IMR-90 (cell line): ENCODE measurements around the gene LYPD6B. TPM values are rescaled to one million over a fixed set of nuclear protein-coding genes. Genes with fewer than 3 reads are reported as not detected.

Experiments
- ATAC-seq: fragments of 200-7000 bp; cut with Tn5 transposase; 2 replicates; pipeline ENCODE4 v1.9.1; 2020; ENCODE audit warnings: low read depth, mild to moderate bottlenecking, moderate library complexity
- BruUV-seq: library from RNA; stranded (reverse); fragments of 400-500 nt; replicated peaks from 2 replicates; lab custom pipeline; 2021; lab: Mats Ljungman, UMichigan
- CTCF ChIA-PET: fragments of 300-600 bp; formaldehyde crosslinking; extraction: SDS; loops from one replicate; lab custom pipeline; 2021; ENCODE audit warnings: antibody characterized with exemption; lab: Yijun Ruan, JAX
- POLR2A ChIA-PET: fragments of 300-600 bp; sonication (Branson Sonifier 250); formaldehyde crosslinking; loops from one replicate; lab custom pipeline; 2022; ENCODE audit warnings: antibody characterized with exemption; ENCODE audit not compliant: unreplicated experiment; lab: Charles Lee
- DNase-seq: peaks from one replicate; pipeline ENCODE4 v3.0.0; 2013
- H2AFZ ChIP-seq: replicated peaks from 2 replicates; pipeline ENCODE3; 2013; ENCODE audit warnings: low read length, mild to moderate bottlenecking; ENCODE audit not compliant: poor library complexity
- H2AK5ac ChIP-seq: 2 replicates; pipeline ENCODE4 v1.6.1; 2013; ENCODE audit warnings: low read depth, low read length, inconsistent platforms
- H2AK9ac ChIP-seq: replicated peaks from 2 replicates; pipeline ENCODE3; 2013; ENCODE audit warnings: mild to moderate bottlenecking, low read depth, low read length, moderate library complexity; ENCODE audit not compliant: poor library complexity
- H2BK120ac ChIP-seq: 2 replicates; pipeline ENCODE4 v1.6.1; 2013; ENCODE audit warnings: low read depth, low read length, inconsistent platforms
- H2BK15ac ChIP-seq: 3 replicates; pipeline ENCODE4 v1.6.1; 2013; ENCODE audit warnings: low read depth, low read length, inconsistent platforms
- H2BK20ac ChIP-seq: 2 replicates; pipeline ENCODE4 v1.6.1; 2013; ENCODE audit warnings: low read depth, mild to moderate bottlenecking, inconsistent platforms, low read length, moderate library complexity
- H2BK5ac ChIP-seq: 2 replicates; pipeline ENCODE4 v1.6.1; 2013; ENCODE audit warnings: mild to moderate bottlenecking, low read depth, low read length, inconsistent platforms; ENCODE audit not compliant: poor library complexity, severe bottlenecking
- H3K14ac ChIP-seq: replicated peaks from 2 replicates; pipeline ENCODE4 v1.6.1; 2013; ENCODE audit warnings: low read depth, low read length, inconsistent platforms
- H3K18ac ChIP-seq: 2 replicates; pipeline ENCODE4 v1.6.1; 2013; ENCODE audit warnings: low read depth, low read length, control low read depth
- H3K23ac ChIP-seq: 2 replicates; pipeline ENCODE4 v1.6.1; 2013; ENCODE audit warnings: low read depth, low read length, inconsistent platforms
- H3K27ac ChIP-seq: 2 replicates; pipeline ENCODE4 v1.5.1; 2013; ENCODE audit warnings: mild to moderate bottlenecking, control low read depth, low read length; ENCODE audit not compliant: insufficient read depth
- H3K27me3 ChIP-seq: 2 replicates; pipeline ENCODE4 v1.6.1; 2013; ENCODE audit warnings: low read length; ENCODE audit not compliant: control insufficient read depth, insufficient read depth
- H3K36me3 ChIP-seq: 2 replicates; pipeline ENCODE4 v1.6.1; 2013; ENCODE audit warnings: low read length, mixed read lengths; ENCODE audit not compliant: control insufficient read depth, insufficient read depth
- H3K4ac ChIP-seq: 2 replicates; pipeline ENCODE4 v1.6.1; 2013; ENCODE audit warnings: low read depth, low read length, inconsistent platforms
- H3K4me1 ChIP-seq: 2 replicates; pipeline ENCODE4 v1.6.1; 2013; ENCODE audit warnings: low read length, mixed read lengths; ENCODE audit not compliant: control insufficient read depth, insufficient read depth
- H3K4me2 ChIP-seq: 2 replicates; pipeline ENCODE4 v1.6.1; 2013; ENCODE audit warnings: low read depth, mild to moderate bottlenecking, control low read depth, low read length, moderate library complexity
- H3K4me3 ChIP-seq: 2 replicates; pipeline ENCODE4 v1.5.1; 2013; ENCODE audit warnings: low read depth, mild to moderate bottlenecking, control low read depth, low read length, moderate library complexity; ENCODE audit not compliant: insufficient read depth
- H3K56ac ChIP-seq: 2 replicates; pipeline ENCODE4 v1.6.1; 2013; ENCODE audit warnings: low read length, inconsistent platforms; ENCODE audit not compliant: insufficient read depth; ENCODE audit errors: extremely low read depth
- H3K79me1 ChIP-seq, 2 experiments: 2 replicates each; pipeline ENCODE4 v1.6.1; 2013; ENCODE audit warnings: low read length in 2 of 2, inconsistent platforms in 1 of 2, low read depth in 1 of 2
- H3K9ac ChIP-seq: 2 replicates; pipeline ENCODE4 v1.6.1; 2013; ENCODE audit warnings: low read depth, low read length, control low read depth
- H3K9me1 ChIP-seq: 2 replicates; pipeline ENCODE4 v1.6.1; 2013; ENCODE audit warnings: low read length, inconsistent platforms; ENCODE audit not compliant: insufficient read depth
- H3K9me3 ChIP-seq: 2 replicates; pipeline ENCODE4 v1.6.1; 2013; ENCODE audit warnings: low read length; ENCODE audit not compliant: control insufficient read depth, insufficient read depth
- H4K20me1 ChIP-seq: 2 replicates; pipeline ENCODE4 v1.6.1; 2013; ENCODE audit warnings: low read length, inconsistent platforms; ENCODE audit not compliant: insufficient read depth
- H4K5ac ChIP-seq: 2 replicates; pipeline ENCODE4 v1.6.1; 2013; ENCODE audit warnings: mild to moderate bottlenecking, low read depth, low read length, control low read depth
- H4K8ac ChIP-seq, 2 experiments: 2 replicates each; pipeline ENCODE4 v1.6.1; 2013; ENCODE audit warnings: low read depth in 2 of 2, low read length in 2 of 2, control low read depth in 1 of 2, inconsistent platforms in 1 of 2
- H4K91ac ChIP-seq: 2 replicates; pipeline ENCODE4 v1.6.1; 2013; ENCODE audit warnings: low read depth, low read length, inconsistent platforms; ENCODE audit not compliant: insufficient read depth
- BHLHE40 ChIP-seq: fragments of 150-350 bp; IDR thresholded peaks from 2 replicates; pipeline ENCODE4 v1.6.1; 2016; ENCODE audit warnings: mild to moderate bottlenecking, low read depth, low read length
- MAFK ChIP-seq: IDR thresholded peaks from 2 replicates; pipeline ENCODE4 v1.6.1; 2012; ENCODE audit warnings: low read depth, low read length, improper control_type of control experiment
- MXI1 ChIP-seq: IDR thresholded peaks from 2 replicates; pipeline ENCODE4 v1.6.1; 2012; ENCODE audit warnings: low read depth, mild to moderate bottlenecking, low read length, moderate library complexity, borderline replicate concordance
- SMC3 ChIP-seq: fragments of 150-350 bp; IDR thresholded peaks from 2 replicates; pipeline ENCODE4 v1.6.1; 2016; ENCODE audit warnings: low read depth, mild to moderate bottlenecking, antibody characterized with exemption, low read length, moderate library complexity
- WGBS, 2 experiments: methylation state at CpG; one replicate each; pipeline versions ENCODE4 v1.1.5 to v1.1.7; 2013; ENCODE audit warnings: missing lambda C conversion rate in 2 of 2; ENCODE audit not compliant: insufficient read length in 1 of 2; ENCODE audit errors: extremely low coverage in 2 of 2; 5-methylcytosine and 5-hydroxymethylcytosine counted together
- dilution Hi-C: fragments of 300-500 bp; cut with HindIII; formaldehyde crosslinking; loops from one replicate; pipeline ENCODE4 v1.14.3; 2018; ENCODE audit warnings: low sequenced_read_pairs; ENCODE audit not compliant: unreplicated experiment
- in situ Hi-C: fragments of 300-500 bp; cut with MboI; formaldehyde crosslinking; loops from 3 replicates; pipeline ENCODE4 v1.14.3; 2019; ENCODE audit warnings: low sequenced_read_pairs, inconsistent platforms, mixed read lengths
- intact Hi-C: fragments of 100-400 bp; cut with micrococcal nuclease; formaldehyde crosslinking; loops from 2 replicates; pipeline ENCODE4 v1.10.0; 2022
- polyA plus RNA-seq, 3 experiments: library from polyadenylated mRNA; depleted of rRNA; stranded (reverse); fragments of >200 nt; gene quantifications; 2 replicates each; pipeline ENCODE4 v1.2.3, GENCODE V29; 2012; ENCODE audit warnings: low replicate concordance in 1 of 3
- total RNA-seq: library from RNA; depleted of rRNA; stranded (reverse); fragments of >200 nt; gene quantifications from 2 replicates; pipeline ENCODE4 v1.2.3, GENCODE V29; 2012
- TF ChIP-seq, protein P1 (sequence below): fragments of 150-350 bp; IDR thresholded peaks from 2 replicates; pipeline ENCODE4 v1.6.1; 2017; ENCODE audit warnings: mild to moderate bottlenecking, antibody characterized with exemption, low read length, low read depth

The LYPD6B gene
- total and polyA plus RNA-seq, 2 of the 4 experiments (the other 2 are of a cell fraction): 0.05 TPM; not detected in 1

GRCh38 chr2:149259136-149259535, 220.6 kb downstream of the LYPD6B start:
- H2BK5ac ChIP-seq: no peak overlapping the region
- no peak overlapping the region for H2BK15ac ChIP-seq
- dilution Hi-C loops (no loop called here), in situ Hi-C loops (no loop called here), intact Hi-C loops (no loop called here)
- H3K56ac ChIP-seq: no peak overlapping the region
- H3K18ac ChIP-seq: no peak overlapping the region
- no peaks in the 10 kb centered on the region for H3K9me3 ChIP-seq
- TF ChIP-seq MAFK: peak; percentile 97
- TF ChIP-seq, protein P1, sequence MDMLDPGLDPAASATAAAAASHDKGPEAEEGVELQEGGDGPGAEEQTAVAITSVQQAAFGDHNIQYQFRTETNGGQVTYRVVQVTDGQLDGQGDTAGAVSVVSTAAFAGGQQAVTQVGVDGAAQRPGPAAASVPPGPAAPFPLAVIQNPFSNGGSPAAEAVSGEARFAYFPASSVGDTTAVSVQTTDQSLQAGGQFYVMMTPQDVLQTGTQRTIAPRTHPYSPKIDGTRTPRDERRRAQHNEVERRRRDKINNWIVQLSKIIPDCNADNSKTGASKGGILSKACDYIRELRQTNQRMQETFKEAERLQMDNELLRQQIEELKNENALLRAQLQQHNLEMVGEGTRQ: no peak
- TF ChIP-seq SMC3: no peak
- TF ChIP-seq MXI1: no peak
- no peak for TF ChIP-seq BHLHE40
- ChIA-PET CTCF (no interaction called here), POLR2A (no interaction called here)
- no peak overlapping the region for H2AK9ac ChIP-seq
- no peak overlapping the region for H3K14ac ChIP-seq
- H2BK20ac ChIP-seq: no peak overlapping the region
- no peak overlapping the region for H4K91ac ChIP-seq
- no peak overlapping the region for H2AFZ ChIP-seq
- no peak overlapping the region for H3K9ac ChIP-seq
- no peak overlapping the region for H4K8ac ChIP-seq
- no TSS peak for BruUV-seq
- H3K4me2 ChIP-seq: no peak overlapping the region
- WGBS, 2 experiments: no CpG with 5 or more reads among the region's 4 CpGs
- H3K79me1 ChIP-seq: no peaks in the 10 kb centered on the region
- no peak for DNase-seq
- ATAC-seq: no peak
- H3K23ac ChIP-seq: no peak overlapping the region
- H3K4me3 ChIP-seq: no peak overlapping the region
- H4K5ac ChIP-seq: no peak overlapping the region
- no peak overlapping the region for H2AK5ac ChIP-seq
- H3K9me1 ChIP-seq: no peaks in the 10 kb centered on the region
- no peaks in the 10 kb centered on the region for H3K36me3 ChIP-seq
- H3K4ac ChIP-seq: no peak overlapping the region
- no peaks in the 10 kb centered on the region for H4K20me1 ChIP-seq
- H3K27ac ChIP-seq: no peak overlapping the region
- no peaks in the 10 kb centered on the region for H3K4me1 ChIP-seq
- no peaks in the 10 kb centered on the region for H3K27me3 ChIP-seq
- H2BK120ac ChIP-seq: no peak overlapping the region
